ENCODE measurements around the gene NDUFAF4.

The NDUFAF4 gene

DNA sequence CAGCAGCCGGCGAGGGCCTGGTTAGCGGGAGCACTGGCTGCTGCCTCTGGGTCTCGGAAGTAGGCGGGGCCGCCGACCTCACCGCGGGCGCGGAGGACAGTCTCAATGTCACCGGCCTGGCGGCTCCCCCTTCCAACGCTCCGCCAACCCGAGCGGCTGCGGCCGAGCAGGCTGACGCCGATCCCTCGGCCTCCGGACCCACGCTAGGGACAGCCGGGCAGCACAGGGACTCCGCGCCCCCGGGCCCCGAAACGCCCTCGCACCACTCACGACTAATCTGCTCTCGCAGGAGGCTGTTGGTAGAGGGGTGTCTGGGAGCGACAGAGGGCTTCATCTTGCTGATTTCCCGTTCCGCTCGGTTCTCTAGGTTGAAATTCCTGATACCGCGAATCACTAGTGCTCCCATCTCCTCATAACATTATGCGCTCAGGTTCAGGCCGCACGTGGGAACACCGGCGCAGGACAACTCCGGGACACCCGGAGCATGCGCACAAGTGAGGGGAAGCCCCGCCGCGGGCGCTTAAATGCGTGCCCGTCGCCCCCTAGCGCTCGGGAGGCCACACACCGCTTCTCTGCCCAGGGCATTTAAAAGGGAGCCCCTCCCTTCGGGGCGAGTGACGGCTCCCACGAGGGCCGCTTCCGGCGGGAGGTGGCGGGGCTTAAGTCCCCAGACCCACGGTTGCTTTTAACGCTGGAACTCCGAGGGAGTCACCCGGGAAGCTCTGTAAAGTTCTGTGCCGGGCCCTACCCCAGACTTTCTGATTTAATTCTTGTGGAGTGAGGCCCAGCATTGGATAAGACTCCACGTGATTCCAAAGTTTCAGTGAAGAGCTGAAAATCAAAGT lies at the start of gene NDUFAF4:
Gene NDUFAF4, minus strand, starts transcription at position 496 of the 845 bp plus-strand sequence. Its CDS starts 90 bp downstream, at position 406.
- DNase-seq (ENCODE audit: low read depth in 1 of 2, low spot score in 1 of 2) = peak; percentile 89 to 92

DNA sequence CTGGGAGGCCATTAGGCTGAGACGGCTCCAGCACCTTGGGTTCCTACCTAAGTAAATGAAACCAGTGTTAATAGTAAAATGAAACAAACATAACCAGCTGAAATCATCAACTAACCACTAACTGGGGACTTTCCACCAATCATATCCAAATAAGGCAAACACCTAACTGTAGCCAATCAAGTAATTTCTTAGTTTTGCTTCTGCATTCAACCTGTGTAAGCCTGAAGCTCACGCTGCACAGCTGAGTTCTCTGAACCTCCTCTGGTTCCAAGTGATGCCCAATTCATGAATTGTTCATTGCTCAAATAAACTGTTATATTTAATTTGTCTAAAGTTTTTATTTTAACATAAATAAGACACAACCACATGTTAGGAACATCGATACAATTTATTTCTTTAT lies 49.4 kb upstream of the NDUFAF4 start:
- DNase-seq (ENCODE audit: low read depth in 1 of 2, low spot score in 1 of 2) = peak in 1 of 2 donors; percentile 1

DNA sequence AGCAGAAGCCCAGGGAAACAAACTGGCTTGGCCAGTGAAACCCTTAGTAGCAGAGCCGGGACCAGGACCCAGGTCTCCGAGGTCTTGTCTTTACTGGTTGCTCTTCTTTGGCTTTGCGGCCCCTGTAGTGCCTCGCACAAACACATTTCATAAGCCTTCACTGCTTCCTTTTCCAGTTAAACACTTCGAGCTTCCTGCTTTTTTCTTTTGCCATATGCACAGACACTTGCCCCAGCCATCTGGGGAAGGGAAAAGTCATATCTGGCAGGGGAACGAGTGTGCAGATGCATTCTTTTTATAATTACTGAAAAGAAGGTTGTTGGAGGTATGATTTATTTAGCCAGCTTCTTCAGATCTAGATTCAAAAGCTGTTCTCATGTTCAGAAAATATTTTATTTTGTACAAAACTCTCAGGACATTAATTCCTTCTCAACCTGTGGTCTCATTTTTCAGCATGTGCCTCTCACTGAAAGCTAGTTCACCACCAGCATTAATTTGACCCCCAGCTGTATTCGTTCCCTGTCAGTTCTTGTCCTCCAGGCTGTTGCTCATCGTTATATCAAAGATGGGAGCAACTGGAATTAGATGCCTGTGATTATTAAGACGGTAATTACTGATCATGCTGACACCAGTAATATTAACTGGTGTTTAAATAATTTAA lies 46.0 kb upstream of the NDUFAF4 start:
- no peak for DNase-seq (ENCODE audit: low read depth in 1 of 2, low spot score in 1 of 2)

DNA sequence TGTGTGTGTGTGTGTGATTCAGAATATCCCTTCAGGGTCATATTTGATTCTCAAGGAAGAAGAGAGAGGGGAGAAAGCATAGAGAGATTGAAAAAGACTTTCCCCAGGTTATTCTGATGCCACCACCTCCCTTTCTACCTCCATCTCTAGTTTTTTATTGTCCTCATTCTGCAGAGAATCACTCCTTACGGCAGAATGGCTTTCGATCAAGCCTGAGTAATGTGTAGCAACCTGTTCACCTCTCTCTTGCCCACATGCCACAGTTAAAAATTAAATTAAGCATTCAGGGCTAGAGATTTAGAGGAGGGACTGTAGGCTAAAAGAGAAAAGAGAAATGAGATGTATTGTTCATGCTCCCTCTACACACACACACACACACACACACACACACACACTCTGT lies 45.0 kb upstream of the NDUFAF4 start:
- no peak for DNase-seq (ENCODE audit: low read depth in 1 of 2, low spot score in 1 of 2)

DNA sequence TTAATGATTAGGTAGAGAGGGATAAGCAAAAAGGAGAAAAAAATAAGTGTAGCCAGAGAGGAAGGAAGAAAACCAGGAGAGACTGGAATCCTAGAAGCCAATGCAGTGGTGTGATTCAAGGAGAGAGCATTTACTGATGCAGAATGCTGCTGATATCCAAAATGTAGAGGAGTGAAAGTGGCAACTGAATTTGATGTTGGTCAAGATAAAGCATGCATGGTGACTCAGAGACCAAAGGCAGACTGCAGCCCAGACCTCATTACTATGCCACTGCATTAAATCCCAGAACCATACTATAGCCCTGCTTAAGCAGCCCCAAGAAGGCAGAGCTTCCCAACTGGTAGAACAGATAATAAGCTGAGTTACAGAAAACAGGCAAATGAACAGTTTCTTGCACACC lies 42.6 kb upstream of the NDUFAF4 start:
- DNase-seq (ENCODE audit: low read depth in 1 of 2, low spot score in 1 of 2) = no peak

DNA sequence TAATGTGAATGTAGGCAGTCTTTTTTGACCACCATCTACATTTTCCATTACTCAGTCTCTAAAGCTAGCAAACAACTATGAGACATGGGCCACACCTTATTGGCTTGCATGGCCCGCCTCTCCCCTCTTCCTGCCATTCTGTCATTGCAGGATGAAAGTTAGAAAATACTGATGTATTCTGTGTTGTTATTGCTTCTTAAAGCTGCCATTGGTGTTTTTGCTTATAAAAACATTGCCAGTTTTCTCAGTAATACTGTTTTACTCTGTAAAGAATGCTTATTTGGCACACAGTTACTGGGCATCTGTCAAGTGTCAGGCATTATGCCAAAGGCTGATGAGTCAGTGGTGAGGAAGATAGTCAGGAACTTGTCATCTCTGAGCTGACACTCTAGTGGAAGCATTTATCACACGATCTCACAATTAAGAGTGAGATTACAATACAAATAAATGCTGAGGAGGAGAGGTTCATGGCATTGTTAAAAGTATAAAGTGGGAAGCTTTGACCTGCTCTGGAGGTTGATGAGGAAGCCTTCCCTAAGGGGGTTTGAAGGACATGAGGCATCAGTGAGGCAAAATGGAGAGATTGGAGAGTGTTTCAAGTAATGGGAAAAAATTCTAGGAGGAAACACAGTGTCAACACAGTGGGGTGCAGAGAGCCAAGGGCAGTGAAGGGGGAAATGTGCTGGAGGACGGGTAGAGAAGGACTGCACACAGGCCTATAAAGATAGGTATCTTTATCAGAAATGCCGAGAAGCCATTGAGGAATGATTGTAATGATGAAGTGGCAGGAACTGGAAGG lies 41.5 kb upstream of the NDUFAF4 start:
- no peak for DNase-seq (ENCODE audit: low read depth in 1 of 2, low spot score in 1 of 2)

DNA sequence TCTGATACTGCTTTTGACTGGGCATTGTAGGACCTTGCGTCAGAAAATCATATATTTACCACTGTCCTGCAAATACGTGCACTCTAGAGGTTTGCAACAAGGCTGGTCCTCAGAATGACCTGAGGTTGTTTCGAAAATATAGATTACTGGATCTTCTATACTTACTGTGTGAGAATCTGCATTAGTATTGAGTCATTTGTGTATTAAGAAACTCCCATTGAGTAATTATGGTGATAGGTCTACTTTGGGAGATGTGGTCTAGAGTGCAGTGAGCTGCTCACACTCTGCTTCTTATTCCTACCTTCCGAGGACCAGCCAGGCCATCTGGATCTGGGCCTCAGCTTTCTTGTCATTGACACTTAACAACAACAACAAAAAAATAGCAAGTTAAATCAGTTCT lies 36.4 kb upstream of the NDUFAF4 start:
- DNase-seq (ENCODE audit: low read depth in 1 of 2, low spot score in 1 of 2) = no peak

DNA sequence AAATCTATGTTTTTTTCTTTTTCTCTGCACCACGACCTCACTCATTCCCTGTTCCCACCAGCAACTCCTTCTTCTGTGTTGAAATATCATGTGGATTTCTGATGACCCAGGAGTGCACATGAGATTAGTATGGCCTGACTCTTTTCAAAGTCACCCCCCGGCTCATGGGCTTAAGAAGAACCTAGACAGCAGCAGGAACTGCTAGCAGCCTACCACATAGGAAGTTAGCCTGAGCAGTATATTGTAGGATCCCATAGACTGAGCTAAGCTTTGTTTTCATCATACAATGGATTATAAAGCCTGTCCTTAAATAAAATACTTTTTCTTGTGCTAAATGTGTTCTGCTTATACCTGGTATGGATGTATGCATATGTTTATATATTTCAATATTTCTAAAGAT lies 33.5 kb upstream of the NDUFAF4 start:
- no peak for DNase-seq (ENCODE audit: low read depth in 1 of 2, low spot score in 1 of 2)

DNA sequence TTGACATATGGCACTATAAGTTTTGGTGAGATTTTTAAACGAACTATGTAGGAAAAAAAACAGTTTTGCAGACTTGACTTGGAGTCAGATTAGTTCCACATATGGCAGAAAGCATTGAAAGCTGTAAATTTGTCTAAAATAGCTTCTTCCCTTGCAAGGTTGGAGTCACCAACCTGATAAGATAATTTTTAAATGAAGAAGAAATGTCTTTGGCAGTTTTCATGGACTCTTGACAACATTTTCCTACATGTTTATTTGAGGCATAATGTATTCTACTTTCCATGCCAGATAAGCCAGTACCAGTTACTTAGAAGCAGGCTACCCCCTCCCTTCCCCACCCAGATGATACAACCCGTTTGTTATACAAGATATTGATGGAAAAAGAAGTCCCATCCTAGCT lies 32.0 kb upstream of the NDUFAF4 start:
- no peak for DNase-seq (ENCODE audit: low read depth in 1 of 2, low spot score in 1 of 2)

DNA sequence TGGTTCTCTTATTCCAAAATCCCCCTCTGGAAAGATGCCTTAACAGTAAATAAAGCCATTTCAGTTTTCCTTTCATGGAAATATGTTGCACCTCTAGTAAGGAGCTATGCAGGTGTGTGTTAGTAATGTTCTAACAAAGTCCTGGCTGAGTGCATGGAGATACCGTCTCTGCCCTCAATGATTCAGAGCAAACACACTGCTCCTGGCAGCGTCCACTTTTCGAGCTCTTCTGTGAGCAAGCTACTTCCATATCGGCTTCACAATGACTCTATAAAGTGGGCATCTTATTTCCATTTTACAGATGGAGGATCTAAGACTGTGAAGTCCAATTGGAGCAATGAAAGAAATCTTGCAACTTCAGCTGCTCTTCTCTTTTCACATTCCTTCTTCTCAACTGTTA lies 30.0 kb upstream of the NDUFAF4 start:
- no peak for DNase-seq (ENCODE audit: low read depth in 1 of 2, low spot score in 1 of 2)

DNA sequence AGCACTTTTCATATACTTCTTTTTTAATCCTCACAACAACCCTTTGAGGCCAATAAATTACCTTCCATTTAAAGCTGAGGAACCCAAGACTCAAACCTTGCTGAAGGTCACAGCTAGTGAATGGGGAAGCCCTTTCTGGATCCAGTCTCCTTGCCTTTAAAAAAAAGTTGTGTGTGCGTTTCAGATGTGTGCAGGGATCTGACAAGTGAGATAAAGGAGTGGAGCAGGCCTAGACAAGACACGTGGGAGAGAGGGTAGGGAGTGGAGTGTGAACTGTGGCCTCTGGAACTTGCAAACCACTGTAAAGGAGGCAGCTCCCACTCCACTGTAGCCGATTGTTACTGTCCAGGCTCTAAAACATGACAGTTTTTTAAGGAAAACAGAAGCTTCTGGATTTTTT lies 28.7 kb upstream of the NDUFAF4 start:
- no peak for DNase-seq (ENCODE audit: low read depth in 1 of 2, low spot score in 1 of 2)

DNA sequence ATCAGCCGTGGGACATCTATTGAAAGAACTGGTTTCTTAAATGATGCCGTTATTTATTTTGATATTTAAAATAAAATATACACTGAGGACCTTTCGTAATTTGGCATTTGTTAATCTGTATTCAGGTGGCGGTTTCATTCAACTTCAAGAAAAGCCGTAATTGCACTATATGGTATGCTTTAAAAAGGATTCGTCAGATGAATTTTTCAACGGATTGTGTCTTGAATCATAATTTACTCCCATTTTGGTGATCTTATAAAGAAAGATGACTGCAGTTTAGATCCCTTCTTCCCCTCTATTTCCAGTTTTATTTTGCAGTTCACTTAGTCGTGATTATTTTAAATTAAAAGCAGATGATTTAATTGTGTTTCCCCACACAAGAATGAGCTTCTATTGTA lies 27.6 kb upstream of the NDUFAF4 start:
- DNase-seq (ENCODE audit: low read depth in 1 of 2, low spot score in 1 of 2) = no peak

DNA sequence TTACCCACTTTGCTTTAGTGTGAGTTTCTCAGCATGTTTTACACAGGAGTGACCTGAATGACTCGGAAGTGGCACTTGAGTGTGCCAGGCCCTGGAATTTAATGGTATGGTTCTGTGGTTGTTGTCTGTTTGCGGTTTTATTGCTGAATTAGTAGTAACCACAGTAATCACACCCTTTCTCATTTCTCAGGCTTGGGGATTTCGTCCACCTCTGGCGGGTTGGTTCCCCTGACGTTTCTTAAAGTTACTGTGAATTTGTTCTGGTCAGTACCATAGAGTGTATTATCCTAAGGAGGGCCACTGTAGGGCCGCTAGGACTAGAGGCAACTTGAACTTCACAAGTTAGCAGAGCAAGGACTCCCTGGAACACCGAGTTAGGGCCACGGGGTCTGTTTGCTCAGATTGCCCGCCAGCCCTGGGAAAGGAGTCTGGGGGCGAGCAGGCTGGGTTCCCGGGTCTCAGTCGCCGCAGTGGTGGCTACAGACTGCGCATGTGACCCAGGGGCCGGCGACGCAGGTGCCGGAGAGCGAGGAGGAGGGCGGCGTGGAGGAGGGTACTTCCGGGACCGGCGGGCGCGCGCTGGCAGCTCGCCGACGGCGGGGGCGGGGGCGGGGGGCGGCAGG lies 26.3 kb upstream of the NDUFAF4 start:
- no peak for DNase-seq (ENCODE audit: low read depth in 1 of 2, low spot score in 1 of 2)

DNA sequence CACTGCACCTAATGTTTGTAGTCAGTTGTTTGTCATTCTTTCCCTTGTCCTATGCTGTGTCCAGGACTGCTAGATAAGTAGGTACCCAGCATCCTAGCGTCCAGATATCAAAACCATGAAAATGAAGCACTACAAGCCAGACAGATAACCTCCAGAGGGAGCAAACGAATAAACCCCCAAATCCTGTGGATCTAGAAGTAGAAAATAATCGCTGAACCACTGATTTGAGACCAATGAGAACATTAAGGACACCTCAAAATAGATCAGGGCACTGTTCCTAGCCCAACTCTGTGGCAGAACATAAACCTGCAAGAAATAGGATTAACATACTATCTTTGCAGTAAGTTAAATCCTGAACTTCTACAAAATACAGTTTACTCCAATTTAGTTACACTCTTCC lies 25.7 kb upstream of the NDUFAF4 start:
- DNase-seq (ENCODE audit: low read depth in 1 of 2, low spot score in 1 of 2) = no peak

DNA sequence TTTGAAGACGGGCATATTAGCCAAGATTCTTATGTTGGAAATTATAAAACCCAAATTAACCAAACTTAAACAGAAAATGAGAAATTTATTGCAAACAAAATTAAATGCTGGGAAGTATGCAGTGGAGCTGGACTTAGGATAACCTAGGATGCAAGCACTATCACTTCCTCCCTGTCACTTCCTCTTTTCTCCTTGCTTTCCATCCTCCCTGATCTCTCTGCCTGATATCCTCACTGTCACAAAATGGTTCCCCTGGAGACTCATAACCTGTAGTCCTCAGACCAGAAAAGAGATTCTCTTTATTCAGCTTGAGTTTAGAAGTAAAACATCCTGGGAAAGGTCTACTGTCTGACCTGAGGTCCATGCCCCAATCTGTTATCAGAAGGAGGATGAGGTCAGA lies 19.4 kb upstream of the NDUFAF4 start:
- DNase-seq (ENCODE audit: low read depth in 1 of 2, low spot score in 1 of 2) = no peak

DNA sequence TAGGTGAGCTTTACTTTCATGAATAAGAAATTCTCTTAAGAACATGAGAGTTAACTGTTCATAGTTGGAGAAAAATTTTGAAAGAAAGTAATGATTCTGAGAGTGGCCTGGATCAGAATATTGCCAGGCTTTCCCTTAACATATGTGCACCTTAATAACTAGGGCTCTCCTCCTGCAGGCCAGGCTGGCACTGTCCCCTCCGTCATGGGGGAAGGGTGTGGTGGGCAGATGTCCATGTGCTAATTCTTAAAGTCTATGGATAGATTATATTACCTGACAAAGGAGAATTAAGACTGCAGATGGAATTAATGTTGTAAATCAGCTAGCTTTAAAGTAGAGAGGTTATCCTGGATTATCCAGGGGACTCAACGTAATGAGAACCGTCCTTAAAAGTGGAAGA lies 15.9 kb upstream of the NDUFAF4 start:
- no peak for DNase-seq (ENCODE audit: low read depth in 1 of 2, low spot score in 1 of 2)

DNA sequence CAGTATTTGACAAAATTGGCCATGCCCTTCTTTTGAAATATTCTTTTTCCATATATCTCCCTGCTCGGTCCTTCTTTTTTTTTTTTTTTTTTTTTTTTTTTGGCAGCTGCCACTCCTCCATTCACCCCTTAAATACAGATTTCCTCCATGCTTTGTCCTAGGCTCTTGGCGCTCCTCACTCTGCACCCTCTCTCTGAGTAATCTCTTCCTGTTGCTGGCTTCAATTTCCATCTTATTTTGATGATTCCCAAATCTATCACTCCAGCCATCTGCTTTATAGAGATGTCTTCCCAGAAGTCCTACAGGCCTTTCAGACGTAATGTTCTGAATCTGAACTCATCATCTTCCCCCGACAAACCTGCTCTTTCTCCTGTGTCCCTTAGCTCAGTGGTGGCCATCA lies 14.1 kb upstream of the NDUFAF4 start:
- no peak for DNase-seq (ENCODE audit: low read depth in 1 of 2, low spot score in 1 of 2)

DNA sequence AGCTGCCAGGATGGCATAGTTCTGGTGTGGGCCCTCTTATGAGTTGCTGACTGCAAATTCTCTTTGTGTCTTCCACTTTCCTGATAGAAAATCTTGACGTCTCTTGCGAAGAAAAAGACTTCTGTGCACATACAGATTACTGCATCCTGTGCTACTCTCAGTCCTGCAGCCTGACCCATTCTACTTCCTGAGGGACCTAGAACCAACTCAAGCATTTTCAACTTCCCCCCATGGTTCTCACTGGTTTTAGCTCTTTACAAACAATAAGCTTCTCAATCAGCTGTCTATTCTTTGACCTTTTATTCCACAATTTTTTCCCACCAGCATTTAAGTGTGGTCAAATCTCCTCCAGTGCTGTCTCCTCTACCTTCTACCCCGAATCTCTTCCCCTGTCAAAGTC lies 13.5 kb upstream of the NDUFAF4 start:
- DNase-seq (ENCODE audit: low read depth in 1 of 2, low spot score in 1 of 2) = no peak

DNA sequence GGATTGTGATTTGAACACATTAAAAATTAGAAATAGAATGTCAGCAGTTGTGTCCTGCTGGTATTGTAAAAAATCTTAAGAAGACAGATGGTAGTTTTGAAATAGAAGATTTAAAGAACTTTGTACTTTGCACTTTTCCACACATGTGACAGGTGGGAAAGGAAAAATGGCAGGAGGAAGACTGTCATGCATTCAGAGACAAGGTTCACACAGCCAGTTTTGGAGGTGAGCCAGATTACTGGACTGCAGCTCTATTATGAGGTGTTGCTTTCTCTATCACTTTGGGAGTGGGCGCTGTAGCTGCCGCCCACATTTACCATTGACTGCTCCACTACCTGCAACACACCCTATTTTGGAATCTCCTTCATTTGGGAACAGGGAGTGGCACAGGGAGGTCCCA lies 12.1 kb upstream of the NDUFAF4 start:
- DNase-seq (ENCODE audit: low read depth in 1 of 2, low spot score in 1 of 2) = no peak

DNA sequence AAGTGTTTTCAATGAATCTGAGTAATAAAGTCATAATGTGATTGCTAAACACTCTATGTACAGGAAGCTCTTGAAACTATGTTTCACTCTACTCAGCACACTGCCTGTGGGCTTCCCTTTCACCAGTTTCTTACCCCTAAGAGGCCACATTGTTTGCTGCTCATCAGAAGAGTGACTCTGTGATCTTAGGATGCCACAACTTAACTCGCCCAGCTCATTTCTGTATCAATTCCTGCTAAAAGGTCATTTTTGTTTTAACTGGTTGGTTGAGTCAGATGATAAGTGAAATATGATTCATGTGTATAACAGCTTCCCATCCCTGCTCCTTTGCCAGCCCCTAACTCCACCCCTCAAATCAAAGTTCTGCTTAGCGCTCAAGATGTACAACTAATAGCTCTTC lies 9.8 kb upstream of the NDUFAF4 start:
- no peak for DNase-seq (ENCODE audit: low read depth in 1 of 2, low spot score in 1 of 2)

DNA sequence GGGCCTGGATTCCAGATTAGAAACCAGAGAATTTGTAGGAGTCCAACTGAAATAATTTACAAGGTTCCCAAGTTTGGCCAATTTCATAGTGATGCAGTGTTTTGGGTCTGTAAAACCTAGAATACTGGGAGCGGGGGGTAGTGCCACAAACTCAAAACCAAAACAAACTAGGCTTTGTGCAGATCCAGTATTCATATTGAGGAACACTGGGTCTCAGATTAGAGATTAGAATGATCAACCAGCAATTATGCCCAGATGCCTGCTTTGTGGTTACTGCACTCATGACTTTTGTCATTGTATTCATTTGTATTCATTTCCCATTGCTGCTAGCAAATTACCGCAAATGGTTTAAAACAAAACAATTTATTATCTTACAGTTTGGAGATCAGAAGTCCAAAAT lies 3.2 kb upstream of the NDUFAF4 start:
- no peak for DNase-seq (ENCODE audit: low read depth in 1 of 2, low spot score in 1 of 2)

All from stimulated activated CD4-positive, alpha-beta T cell treated with anti-CD3 and anti-CD28 coated beads, Interleukin-15, amount 100 ng/mL, for 1 hour (primary cell).